K562 (cell line): Measurements from ENCODE around the gene PNMA3. TPM values are rescaled to one million over a fixed set of nuclear protein-coding genes. Genes with fewer than 3 reads are reported as not detected.

Source experiments
- ATAC-seq: fragments of 200-7000 bp; cut with Tn5 transposase; 3 replicates; pipeline ENCODE4 v1.9.1; 2020; ENCODE audit warnings: moderate library complexity
- BruUV-seq: library from RNA; stranded (reverse); fragments of 400-500 nt; replicated peaks from 2 replicates; lab custom pipeline; 2021; lab: Mats Ljungman, UMichigan
- CTCF ChIA-PET: fragments of 300-600 bp; formaldehyde crosslinking; extraction: SDS; loops from one replicate; lab custom pipeline; 2021; ENCODE audit warnings: low intra/inter-chr PET ratio; lab: Yijun Ruan, JAX
- POLR2A ChIA-PET: fragments of 300-600, 350-650 bp; sonication (Branson Sonifier 250); formaldehyde crosslinking; extraction: SDS; loops from one replicate; lab custom pipeline; 2021; ENCODE audit warnings: antibody characterized with exemption, inconsistent platforms; lab: Yijun Ruan, JAX
- DNase-seq, 4 experiments: peaks; one replicate each; pipeline versions ENCODE4 v3.0.0 to v3.0.0-alpha.2; 2011 to 2018; ENCODE audit warnings: low spot score in 3 of 4, mixed read lengths in 3 of 4; ENCODE audit errors: extremely low read depth in 1 of 4
- FAIRE-seq: peaks from 2 replicates; lab custom pipeline; 2011; peaks lifted over from hg19 to GRCh38; lab: Jason Lieb, UNC
- H2AFZ ChIP-seq: 2 replicates; pipeline ENCODE4 v1.6.0; 2011; ENCODE audit warnings: low read depth, low read length, control low read depth, inconsistent platforms
- H3K27ac ChIP-seq: fragments of 200-600 bp; 3 replicates; pipeline ENCODE4 v1.8.0; 2011; ENCODE audit warnings: low read depth, mild to moderate bottlenecking, control low read depth, inconsistent platforms, low read length, moderate library complexity, mixed read lengths; ENCODE audit errors: extremely low read depth
- H3K27me3 ChIP-seq, 2 experiments: fragments of 300-600 bp in 1 of 2; 2 replicates in 1 of 2; 3 replicates in 1 of 2; pipeline versions ENCODE4 v1.6.0 to v1.8.0; 2011; ENCODE audit warnings: inconsistent platforms in 2 of 2, low read length in 2 of 2, mild to moderate bottlenecking in 1 of 2, mixed read lengths in 1 of 2, moderate library complexity in 1 of 2; ENCODE audit not compliant: control insufficient read depth in 2 of 2, insufficient read depth in 2 of 2
- H3K36me3 ChIP-seq: fragments of 300-600 bp; 3 replicates; pipeline ENCODE4 v1.8.0; 2011; ENCODE audit warnings: mild to moderate bottlenecking, low read length, inconsistent platforms; ENCODE audit not compliant: control insufficient read depth, insufficient read depth
- H3K4me1 ChIP-seq, 2 experiments: fragments of 200-600 bp in 1 of 2; replicated peaks in 1 of 2; 2 replicates in 1 of 2; 3 replicates in 1 of 2; pipeline versions ENCODE4 v1.5.1 to v1.8.0; 2011; ENCODE audit warnings: inconsistent platforms in 2 of 2, low read length in 2 of 2, mild to moderate bottlenecking in 1 of 2, mixed read lengths in 1 of 2, moderate library complexity in 1 of 2; ENCODE audit not compliant: control insufficient read depth in 2 of 2, insufficient read depth in 2 of 2
- H3K4me2 ChIP-seq: 2 replicates; pipeline ENCODE4 v1.6.1; 2011; ENCODE audit warnings: low read length, control low read depth, inconsistent platforms, mixed read lengths; ENCODE audit not compliant: insufficient read depth
- H3K4me3 ChIP-seq: fragments of 200-600 bp; sonication (generic), shearing (Covaris generic); 2 replicates; pipeline ENCODE4 v1.5.1; 2016; ENCODE audit warnings: control low read depth, inconsistent platforms
- H3K79me2 ChIP-seq: fragments of 200-600 bp; 3 replicates; pipeline ENCODE4 v1.8.0; 2011; ENCODE audit warnings: low read length, inconsistent platforms; ENCODE audit not compliant: control insufficient read depth, insufficient read depth
- H3K9ac ChIP-seq, 2 experiments: 2 replicates each; pipeline versions ENCODE4 v1.6.0 to v1.6.1; 2011; ENCODE audit warnings: low read depth in 2 of 2, low read length in 2 of 2, control low read depth in 1 of 2, inconsistent platforms in 1 of 2, mild to moderate bottlenecking in 1 of 2, mixed read lengths in 1 of 2; ENCODE audit not compliant: insufficient read depth in 1 of 2
- H3K9me1 ChIP-seq: one replicate; pipeline ENCODE4 v1.6.0; 2011; ENCODE audit warnings: inconsistent platforms, mild to moderate bottlenecking, low read length, moderate library complexity; ENCODE audit not compliant: control insufficient read depth, insufficient read depth
- H3K9me3 ChIP-seq: replicated peaks from 2 replicates; pipeline ENCODE4 v1.5.1; 2011; ENCODE audit warnings: low read depth, low read length, inconsistent platforms; ENCODE audit not compliant: control insufficient read depth, insufficient read depth
- H4K20me1 ChIP-seq: replicated peaks from 2 replicates; pipeline ENCODE4 v1.6.1; 2011; ENCODE audit warnings: low read length, inconsistent platforms, mixed read lengths; ENCODE audit not compliant: control insufficient read depth, insufficient read depth
- CBFA2T2 ChIP-seq: fragments of 450-650 bp; conservative IDR thresholded peaks from 2 replicates; pipeline ENCODE4 v1.6.1; 2017; ENCODE audit warnings: mild to moderate bottlenecking
- FOXK1 ChIP-seq: sonication (generic); formaldehyde crosslinking; IDR thresholded peaks from 2 replicates; pipeline ENCODE4 v1.8.0; 2022; ENCODE audit warnings: missing genetic modification reagents, mild to moderate bottlenecking, borderline replicate concordance
- NCOR1 ChIP-seq: fragments of 450-650 bp; IDR thresholded peaks from 2 replicates; pipeline ENCODE4 v1.6.1; 2016; ENCODE audit warnings: mild to moderate bottlenecking, moderate library complexity
- PTTG1 ChIP-seq: fragments of 450-650 bp; IDR thresholded peaks from 2 replicates; pipeline ENCODE4 v1.6.1; 2016; ENCODE audit warnings: low read depth, mild to moderate bottlenecking, missing genetic modification characterization, missing compliant biosample characterization
- ZNF239 ChIP-seq: fragments of 250-450 bp; sonication (Bioruptor Pico); IDR thresholded peaks from 2 replicates; pipeline ENCODE4 v1.4.0; 2020; ENCODE audit warnings: mild to moderate bottlenecking
- ZNF408 ChIP-seq: fragments of 250-450 bp; sonication (Bioruptor Pico); IDR thresholded peaks from 2 replicates; pipeline ENCODE4 v1.4.0; 2020; ENCODE audit warnings: low read depth, mild to moderate bottlenecking, moderate library complexity
- WGBS: fragments of 100-300 bp; shearing (Covaris generic); methylation state at CpG from one replicate; pipeline ENCODE4 v1.1.6; 2016; ENCODE audit warnings: low coverage, mixed read lengths; ENCODE audit not compliant: insufficient coverage; ENCODE audit errors: missing lambda C conversion rate; 5-methylcytosine and 5-hydroxymethylcytosine counted together
- in situ Hi-C: fragments of 300-500 bp; cut with MboI; formaldehyde crosslinking; loops from 4 replicates; pipeline ENCODE4 v1.15.0; 2018; ENCODE audit warnings: inconsistent platforms, mixed read lengths
- intact Hi-C: fragments of 100-400 bp; cut with micrococcal nuclease; formaldehyde crosslinking; loops from 2 replicates; pipeline ENCODE4 v1.14.2; 2022
- polyA plus RNA-seq, 8 experiments: library from polyadenylated mRNA; depleted of rRNA in 4 of 8; stranded (reverse) in 5 of 8; unstranded in 3 of 8; fragments of >200 nt; fragmentation: Nextera tagmentation in 2 of 8; fragmentation: Illumina TruSeq in 1 of 8; extraction: Ambion mirVana in 2 of 8; extraction: Trizol in 1 of 8; gene quantifications; 2 replicates each; pipeline versions ENCODE4 v1.2.1 to v1.2.3, GENCODE V29; 2011 to 2014; ENCODE audit warnings: inconsistent platforms in 1 of 8, missing spikeins in 1 of 8
- total RNA-seq, 7 experiments: library from RNA; depleted of rRNA in 6 of 7; stranded (reverse); fragments of >200 nt in 6 of 7; fragmentation: Illumina TruSeq in 2 of 7; extraction: Trizol in 2 of 7; gene quantifications; 2 replicates each; pipeline versions ENCODE4 v1.2.1 to v1.2.3, GENCODE V29; 2011 to 2021; ENCODE audit warnings: low replicate concordance in 1 of 7
- TF ChIP-seq, protein P1 (sequence below), 2 experiments: fragments of 250-450 bp in 1 of 2; fragments of 450-650 bp in 1 of 2; sonication (Bioruptor Pico) in 1 of 2; IDR thresholded peaks; 2 replicates each; pipeline versions ENCODE4 v1.6.1 to v1.8.0; 2016 to 2021; ENCODE audit warnings: mild to moderate bottlenecking in 2 of 2, moderate library complexity in 2 of 2, missing compliant biosample characterization in 1 of 2, missing genetic modification characterization in 1 of 2
- TF ChIP-seq, protein P2 (sequence below): sonication (generic); formaldehyde crosslinking; IDR thresholded peaks from 2 replicates; pipeline ENCODE4 v1.8.1; 2022; ENCODE audit warnings: missing genetic modification reagents
- TF ChIP-seq, protein P3 (sequence below): fragments of 250-450 bp; sonication (Bioruptor Pico); IDR thresholded peaks from 2 replicates; pipeline ENCODE4 v1.8.0; 2021; ENCODE audit warnings: mild to moderate bottlenecking, moderate library complexity

PNMA3 gene
- total and polyA plus RNA-seq, 9 of the 15 experiments (the other 6 are each of a cell fraction or from before 2014, with no cell fraction given), result 0.01 to 1.5 (median 0.95) TPM; not detected in 1

DNA sequence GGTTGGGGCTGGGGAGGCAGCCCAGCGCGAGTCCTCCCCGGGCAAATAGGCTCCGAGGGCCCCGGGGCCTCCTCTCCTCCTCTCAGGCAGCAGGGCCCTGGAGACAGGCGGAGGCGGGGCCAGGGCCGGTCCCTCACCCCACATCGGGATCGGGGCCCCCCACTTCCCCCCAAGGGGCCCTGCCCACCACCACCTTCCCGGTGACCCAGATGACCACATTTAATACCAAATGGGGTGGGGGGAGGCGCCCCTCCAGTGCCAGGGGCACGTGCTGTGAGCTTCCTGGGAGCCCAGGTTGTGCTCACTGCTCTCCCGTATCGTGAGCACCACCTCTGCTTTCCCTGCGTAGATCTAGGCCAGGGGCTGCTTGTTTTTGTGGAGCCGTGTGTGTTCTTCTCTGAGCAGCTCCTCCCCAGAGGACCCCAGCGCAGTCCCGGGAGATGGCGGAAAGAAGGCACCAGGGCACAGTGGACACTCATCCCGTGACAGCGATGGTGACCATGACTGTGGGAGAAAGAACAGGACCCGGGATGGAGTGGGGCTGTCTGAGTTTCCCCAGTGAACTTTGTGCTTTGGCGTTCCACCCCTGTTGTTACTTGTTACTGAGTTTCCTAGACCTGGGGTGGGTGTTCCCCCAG, 18.1 kb downstream of the PNMA3 start:
- no peak for FAIRE-seq
- CTCF ChIA-PET, result interaction anchor here (0.6 kb wide), 1 partner anchor 247 kb away, joined by 4 read pairs; the partner anchor contains the start of gene PNMA6F

More for the DNA sequence above, 18.1 kb downstream of the PNMA3 start:
- intact Hi-C loops (no loop called here), in situ Hi-C loops (no loop called here)
- peaks cover 0 to 12% of the 10 kb centered on the region in 2 experiments; a peak in 2 of 5 replicates for H3K4me1 ChIP-seq
- no peak overlapping the region for H3K4me3 ChIP-seq
- H3K79me2 ChIP-seq, result no peaks in the 10 kb centered on the region
- POLR2A ChIA-PET, result interaction anchor here (0.6 kb wide), 1 partner anchor 19 kb away, joined by 3 read pairs; no protein-coding TSS in a partner anchor
- no peak for DNase-seq
- 45% methylated on average over 9 of the region's 24 CpGs for WGBS
- H3K27me3 ChIP-seq, result no peaks in the 10 kb centered on the region
- H3K4me2 ChIP-seq, result no peak overlapping the region
- H3K9me1 ChIP-seq, result no peaks in the 10 kb centered on the region
- H2AFZ ChIP-seq, result no peak overlapping the region
- no peak for ATAC-seq
- BruUV-seq, result no TSS peak
- no peak overlapping the region for H3K27ac ChIP-seq
- TF ChIP-seq, protein P1, sequence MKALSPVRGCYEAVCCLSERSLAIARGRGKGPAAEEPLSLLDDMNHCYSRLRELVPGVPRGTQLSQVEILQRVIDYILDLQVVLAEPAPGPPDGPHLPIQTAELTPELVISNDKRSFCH (CRISPR knock-in tag; IDR thresholded peaks at IDR 0.05), result no peak
- TF ChIP-seq, protein P1 (tag; IDR thresholded peaks at IDR 0.05), result no peak
- no peak for TF ChIP-seq PTTG1
- TF ChIP-seq, protein P2, sequence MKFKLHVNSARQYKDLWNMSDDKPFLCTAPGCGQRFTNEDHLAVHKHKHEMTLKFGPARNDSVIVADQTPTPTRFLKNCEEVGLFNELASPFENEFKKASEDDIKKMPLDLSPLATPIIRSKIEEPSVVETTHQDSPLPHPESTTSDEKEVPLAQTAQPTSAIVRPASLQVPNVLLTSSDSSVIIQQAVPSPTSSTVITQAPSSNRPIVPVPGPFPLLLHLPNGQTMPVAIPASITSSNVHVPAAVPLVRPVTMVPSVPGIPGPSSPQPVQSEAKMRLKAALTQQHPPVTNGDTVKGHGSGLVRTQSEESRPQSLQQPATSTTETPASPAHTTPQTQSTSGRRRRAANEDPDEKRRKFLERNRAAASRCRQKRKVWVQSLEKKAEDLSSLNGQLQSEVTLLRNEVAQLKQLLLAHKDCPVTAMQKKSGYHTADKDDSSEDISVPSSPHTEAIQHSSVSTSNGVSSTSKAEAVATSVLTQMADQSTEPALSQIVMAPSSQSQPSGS, result no peak
- TF ChIP-seq, protein P3, sequence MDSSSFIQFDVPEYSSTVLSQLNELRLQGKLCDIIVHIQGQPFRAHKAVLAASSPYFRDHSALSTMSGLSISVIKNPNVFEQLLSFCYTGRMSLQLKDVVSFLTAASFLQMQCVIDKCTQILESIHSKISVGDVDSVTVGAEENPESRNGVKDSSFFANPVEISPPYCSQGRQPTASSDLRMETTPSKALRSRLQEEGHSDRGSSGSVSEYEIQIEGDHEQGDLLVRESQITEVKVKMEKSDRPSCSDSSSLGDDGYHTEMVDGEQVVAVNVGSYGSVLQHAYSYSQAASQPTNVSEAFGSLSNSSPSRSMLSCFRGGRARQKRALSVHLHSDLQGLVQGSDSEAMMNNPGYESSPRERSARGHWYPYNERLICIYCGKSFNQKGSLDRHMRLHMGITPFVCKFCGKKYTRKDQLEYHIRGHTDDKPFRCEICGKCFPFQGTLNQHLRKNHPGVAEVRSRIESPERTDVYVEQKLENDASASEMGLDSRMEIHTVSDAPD (CRISPR knock-in tag), result no peak
- no peak for TF ChIP-seq ZNF239
- no peak for TF ChIP-seq CBFA2T2
- no peak for TF ChIP-seq FOXK1 (CRISPR knock-in tag)
- TF ChIP-seq NCOR1, result no peak
- no peak for TF ChIP-seq ZNF408 (CRISPR knock-in tag)
- no peaks in the 10 kb centered on the region for H3K9me3 ChIP-seq
- no peaks in the 10 kb centered on the region for H3K36me3 ChIP-seq
- no peaks in the 10 kb centered on the region for H4K20me1 ChIP-seq
- H3K9ac ChIP-seq, result no peak overlapping the region
